ENCODE data around the gene TENM3. TPM values are rescaled to one million over a fixed set of nuclear protein-coding genes. Genes with fewer than 3 reads are reported as not detected.

The TENM3 gene
- total RNA-seq, 1 experiment from 2014 or later = not detected

DNA sequence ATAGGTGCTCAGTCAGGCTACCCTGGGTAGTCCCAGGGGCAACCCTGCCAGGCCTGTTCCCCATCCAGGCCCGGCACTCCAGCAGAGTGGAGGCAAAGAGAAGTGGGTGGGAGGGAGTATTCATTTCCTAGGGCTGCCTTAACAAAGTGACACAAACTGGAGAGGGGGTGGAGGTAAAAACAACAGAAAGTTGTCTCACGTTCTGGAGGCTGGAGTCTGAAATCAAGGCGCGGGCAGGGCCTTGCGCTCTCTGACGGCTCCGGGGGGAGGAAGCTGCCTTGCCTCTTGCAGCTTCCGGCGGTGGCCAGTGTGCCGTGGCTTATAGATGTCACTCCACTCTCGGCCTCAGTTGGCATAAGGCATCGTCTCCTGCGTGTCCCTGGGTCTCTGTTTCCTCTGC is 583.2 kb downstream of the TENM3 start:
- H3K4me1 ChIP-seq (replicated peaks; ENCODE audit: insufficient read depth) = no peaks in the 10 kb centered on the region
- intact Hi-C loops (cut with micrococcal nuclease; ENCODE audit: unreplicated experiment) = no loop called here
- H4K20me1 ChIP-seq (ENCODE audit: insufficient read depth) = no peaks in the 10 kb centered on the region
- POLR2A ChIA-PET (ENCODE audit: unreplicated experiment) = no interaction called here
- CTCF ChIA-PET = no interaction called here
- H3K9me3 ChIP-seq (ENCODE audit: insufficient read depth, low read depth) = no peaks in the 10 kb centered on the region
- TF ChIP-seq, protein P1, sequence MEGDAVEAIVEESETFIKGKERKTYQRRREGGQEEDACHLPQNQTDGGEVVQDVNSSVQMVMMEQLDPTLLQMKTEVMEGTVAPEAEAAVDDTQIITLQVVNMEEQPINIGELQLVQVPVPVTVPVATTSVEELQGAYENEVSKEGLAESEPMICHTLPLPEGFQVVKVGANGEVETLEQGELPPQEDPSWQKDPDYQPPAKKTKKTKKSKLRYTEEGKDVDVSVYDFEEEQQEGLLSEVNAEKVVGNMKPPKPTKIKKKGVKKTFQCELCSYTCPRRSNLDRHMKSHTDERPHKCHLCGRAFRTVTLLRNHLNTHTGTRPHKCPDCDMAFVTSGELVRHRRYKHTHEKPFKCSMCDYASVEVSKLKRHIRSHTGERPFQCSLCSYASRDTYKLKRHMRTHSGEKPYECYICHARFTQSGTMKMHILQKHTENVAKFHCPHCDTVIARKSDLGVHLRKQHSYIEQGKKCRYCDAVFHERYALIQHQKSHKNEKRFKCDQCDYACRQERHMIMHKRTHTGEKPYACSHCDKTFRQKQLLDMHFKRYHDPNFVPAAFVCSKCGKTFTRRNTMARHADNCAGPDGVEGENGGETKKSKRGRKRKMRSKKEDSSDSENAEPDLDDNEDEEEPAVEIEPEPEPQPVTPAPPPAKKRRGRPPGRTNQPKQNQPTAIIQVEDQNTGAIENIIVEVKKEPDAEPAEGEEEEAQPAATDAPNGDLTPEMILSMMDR (conservative IDR thresholded peaks at IDR 0.05) = no peak
- H3K27ac ChIP-seq = no peak overlapping the region
- H3K36me3 ChIP-seq (ENCODE audit: low read depth) = no peaks in the 10 kb centered on the region
- no peak overlapping the region for H2AFZ ChIP-seq
- H3F3A ChIP-seq (ENCODE audit: insufficient read depth, low read depth) = no peaks in the 10 kb centered on the region
- DNase-seq = no peak
- peaks cover 50% of the 10 kb centered on the region for H3K27me3 ChIP-seq (ENCODE audit: insufficient read depth, low read depth)
- no peak overlapping the region for H3K4me3 ChIP-seq
- no TSS peak for BruUV-seq (replicated peaks)
- no peak overlapping the region for H3K4me2 ChIP-seq
- no peaks in the 10 kb centered on the region for H3K9me2 ChIP-seq (ENCODE audit: insufficient read depth)
- H3K79me2 ChIP-seq (ENCODE audit: low read depth) = no peaks in the 10 kb centered on the region

DNA sequence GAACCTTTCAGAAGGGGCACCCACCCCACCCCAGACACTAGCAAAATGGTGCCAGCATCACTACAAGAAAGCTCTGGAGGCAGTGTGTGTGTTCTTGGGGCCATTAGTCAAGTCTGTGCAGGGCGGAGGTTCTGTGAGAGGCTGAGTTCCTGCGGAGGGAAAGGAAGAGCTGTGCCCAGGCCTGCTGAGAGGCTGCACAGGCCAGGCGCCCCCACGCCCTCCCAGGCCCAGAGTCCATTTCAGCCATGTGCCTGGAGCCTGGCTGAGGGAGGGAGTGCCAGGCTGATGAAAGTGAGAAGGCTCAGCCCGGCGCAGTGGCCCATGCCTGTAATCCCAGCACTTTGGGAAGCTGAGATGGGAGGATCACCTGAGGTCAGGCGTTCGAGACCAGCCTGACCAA is 584.0 kb downstream of the TENM3 start:
- Histone ChIP-seq H3K27ac (no peak overlapping the region), H2AFZ (no peak overlapping the region)
- TF ChIP-seq, protein P1 (conservative IDR thresholded peaks at IDR 0.05) = no peak
- TF ChIP-seq EZH2 (IDR thresholded peaks at IDR 0.05; ENCODE audit: low read depth) = no peak

DNA sequence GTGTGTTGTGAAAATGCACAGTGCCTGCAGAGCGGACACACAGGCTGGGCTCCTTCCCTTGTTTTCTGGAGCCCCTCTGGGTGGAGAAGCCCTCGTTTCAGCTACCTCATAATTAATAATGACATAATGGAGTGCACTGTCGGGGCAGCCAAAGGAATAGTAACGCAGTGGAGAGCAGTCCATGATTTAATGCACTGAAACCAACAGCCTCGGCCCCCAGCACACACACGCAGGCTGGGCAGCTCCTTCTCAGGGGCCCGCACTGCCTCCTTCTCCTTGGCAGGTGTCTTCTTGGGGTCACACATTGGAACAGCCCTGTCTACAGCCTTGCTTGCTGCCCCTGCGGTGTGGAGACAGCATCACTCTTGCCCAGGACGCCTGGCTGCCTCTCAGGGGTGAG is 584.8 kb downstream of the TENM3 start:
- intact Hi-C loops (cut with micrococcal nuclease; ENCODE audit: unreplicated experiment) = no loop called here
- peaks cover 50% of the 10 kb centered on the region for H3K27me3 ChIP-seq (ENCODE audit: insufficient read depth, low read depth)
- no peaks in the 10 kb centered on the region for H3K9me3 ChIP-seq (ENCODE audit: insufficient read depth, low read depth)
- no peaks in the 10 kb centered on the region for H3F3A ChIP-seq (ENCODE audit: insufficient read depth, low read depth)
- H3K4me3 ChIP-seq = no peak overlapping the region
- H3K4me2 ChIP-seq = no peak overlapping the region
- no peaks in the 10 kb centered on the region for H3K79me2 ChIP-seq (ENCODE audit: low read depth)
- H3K9me2 ChIP-seq (ENCODE audit: insufficient read depth) = no peaks in the 10 kb centered on the region
- DNase-seq = no peak
- TF ChIP-seq, protein P1 (conservative IDR thresholded peaks at IDR 0.05) = no peak
- TF ChIP-seq EZH2 (IDR thresholded peaks at IDR 0.05; ENCODE audit: low read depth) = no peak
- H3K36me3 ChIP-seq (ENCODE audit: low read depth) = no peaks in the 10 kb centered on the region
- no peaks in the 10 kb centered on the region for H3K4me1 ChIP-seq (replicated peaks; ENCODE audit: insufficient read depth)
- no TSS peak for BruUV-seq (replicated peaks)
- no peak overlapping the region for H2AFZ ChIP-seq
- no peaks in the 10 kb centered on the region for H4K20me1 ChIP-seq (ENCODE audit: insufficient read depth)
- H3K27ac ChIP-seq = no peak overlapping the region
- ChIA-PET CTCF (no interaction called here), POLR2A (ENCODE audit: unreplicated experiment) (no interaction called here)

More for the DNA sequence above, 584.0 kb downstream of the TENM3 start:
- Histone ChIP-seq H4K20me1 (ENCODE audit: insufficient read depth) (no peaks in the 10 kb centered on the region), H3K4me1 (replicated peaks; ENCODE audit: insufficient read depth) (no peaks in the 10 kb centered on the region), H3K4me2 (no peak overlapping the region), H3K36me3 (ENCODE audit: low read depth) (no peaks in the 10 kb centered on the region), H3K9me3 (ENCODE audit: insufficient read depth, low read depth) (no peaks in the 10 kb centered on the region), H3K9me2 (ENCODE audit: insufficient read depth) (no peaks in the 10 kb centered on the region), H3K4me3 (no peak overlapping the region), H3K27me3 (ENCODE audit: insufficient read depth, low read depth) (peaks cover 50% of the 10 kb centered on the region), H3F3A (ENCODE audit: insufficient read depth, low read depth) (no peaks in the 10 kb centered on the region), H3K79me2 (ENCODE audit: low read depth) (no peaks in the 10 kb centered on the region)
- BruUV-seq (replicated peaks) = no TSS peak
- ChIA-PET CTCF (no interaction called here), POLR2A (ENCODE audit: unreplicated experiment) (no interaction called here)
- intact Hi-C loops (cut with micrococcal nuclease; ENCODE audit: unreplicated experiment) = no loop called here
- no peak for DNase-seq
